BJ (cell line): ENCODE measurements around the gene PNKP. TPM values are rescaled to one million over a fixed set of nuclear protein-coding genes. Genes with fewer than 3 reads are reported as not detected.

ENCODE experiments used
- CTCF ChIA-PET: fragments of 350-600 bp; formaldehyde crosslinking; extraction: SDS; loops from one replicate; lab custom pipeline; 2021; ENCODE audit warnings: antibody characterized with exemption, inconsistent platforms; lab: Yijun Ruan, JAX
- POLR2A ChIA-PET: fragments of 300-600 bp; sonication (Branson Sonifier 250); formaldehyde crosslinking; extraction: SDS; loops from one replicate; lab custom pipeline; 2021; ENCODE audit warnings: antibody characterized with exemption; lab: Charles Lee
- DNase-seq: peaks from one replicate; pipeline ENCODE4 v3.0.0-alpha.2; 2011; ENCODE audit warnings: low read depth
- H3K27me3 ChIP-seq: 2 replicates; pipeline ENCODE4 v1.6.0; 2011; ENCODE audit warnings: low read length; ENCODE audit not compliant: control insufficient read depth, insufficient read depth
- H3K36me3 ChIP-seq: 2 replicates; pipeline ENCODE4 v1.5.1; 2011; ENCODE audit warnings: low read length; ENCODE audit not compliant: control insufficient read depth, insufficient read depth
- H3K4me3 ChIP-seq: 2 replicates; pipeline ENCODE4 v1.5.1; 2011; ENCODE audit warnings: low read depth, mild to moderate bottlenecking, control low read depth, low read length
- polyA plus RNA-seq: library from polyadenylated mRNA; depleted of rRNA; stranded (reverse); fragments of >200 nt; gene quantifications from 2 replicates; pipeline ENCODE4 v1.2.3, GENCODE V29; 2011
- TF ChIP-seq, protein P1 (sequence below): IDR thresholded peaks from 2 replicates; pipeline ENCODE4 v1.5.1; 2011; ENCODE audit warnings: low read depth, mild to moderate bottlenecking, control low read depth, inconsistent platforms, low read length, moderate library complexity; ENCODE audit not compliant: insufficient read depth

PNKP gene
- polyA plus RNA-seq, 1 experiment = 28.9 TPM

- H3K36me3 ChIP-seq = peaks cover 25% of the 10 kb centered on the region
- H3K27me3 ChIP-seq = no peaks in the 10 kb centered on the region
- ChIA-PET POLR2A (no interaction called here), CTCF (no interaction called here)
- no peak overlapping the region for H3K4me3 ChIP-seq
- no peak for DNase-seq
- TF ChIP-seq, protein P1, sequence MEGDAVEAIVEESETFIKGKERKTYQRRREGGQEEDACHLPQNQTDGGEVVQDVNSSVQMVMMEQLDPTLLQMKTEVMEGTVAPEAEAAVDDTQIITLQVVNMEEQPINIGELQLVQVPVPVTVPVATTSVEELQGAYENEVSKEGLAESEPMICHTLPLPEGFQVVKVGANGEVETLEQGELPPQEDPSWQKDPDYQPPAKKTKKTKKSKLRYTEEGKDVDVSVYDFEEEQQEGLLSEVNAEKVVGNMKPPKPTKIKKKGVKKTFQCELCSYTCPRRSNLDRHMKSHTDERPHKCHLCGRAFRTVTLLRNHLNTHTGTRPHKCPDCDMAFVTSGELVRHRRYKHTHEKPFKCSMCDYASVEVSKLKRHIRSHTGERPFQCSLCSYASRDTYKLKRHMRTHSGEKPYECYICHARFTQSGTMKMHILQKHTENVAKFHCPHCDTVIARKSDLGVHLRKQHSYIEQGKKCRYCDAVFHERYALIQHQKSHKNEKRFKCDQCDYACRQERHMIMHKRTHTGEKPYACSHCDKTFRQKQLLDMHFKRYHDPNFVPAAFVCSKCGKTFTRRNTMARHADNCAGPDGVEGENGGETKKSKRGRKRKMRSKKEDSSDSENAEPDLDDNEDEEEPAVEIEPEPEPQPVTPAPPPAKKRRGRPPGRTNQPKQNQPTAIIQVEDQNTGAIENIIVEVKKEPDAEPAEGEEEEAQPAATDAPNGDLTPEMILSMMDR = no peak
Measured at GRCh38 chr19:49840321-49840720, 27.1 kb downstream of the PNKP start.

DNA sequence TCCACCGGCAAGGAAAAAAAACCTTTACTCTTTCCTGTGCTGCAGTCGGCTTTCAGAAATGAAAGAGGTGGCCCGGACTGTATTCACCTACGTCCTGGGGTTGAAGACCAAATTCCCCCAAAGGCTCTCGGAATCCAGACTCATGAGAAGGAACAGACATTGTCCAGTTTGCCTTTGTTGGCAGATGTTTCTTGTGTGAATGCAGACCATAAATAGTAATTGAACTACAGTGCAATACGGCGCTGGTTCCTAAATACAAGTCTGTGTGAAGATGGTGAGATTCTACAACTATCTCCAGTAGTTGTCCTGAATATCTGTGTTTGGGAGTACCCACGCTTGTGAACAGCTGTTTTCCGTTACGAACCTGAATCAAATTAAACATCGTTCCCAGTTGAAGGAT, 27.7 kb downstream of the PNKP start:
- CTCF ChIA-PET = no interaction called here
- TF ChIP-seq, protein P1 = no peak
- Histone ChIP-seq H3K27me3 (no peaks in the 10 kb centered on the region), H3K36me3 (peaks cover 29% of the 10 kb centered on the region), H3K4me3 (no peak overlapping the region)
- no peak for DNase-seq
- POLR2A ChIA-PET = no interaction called here

DNA sequence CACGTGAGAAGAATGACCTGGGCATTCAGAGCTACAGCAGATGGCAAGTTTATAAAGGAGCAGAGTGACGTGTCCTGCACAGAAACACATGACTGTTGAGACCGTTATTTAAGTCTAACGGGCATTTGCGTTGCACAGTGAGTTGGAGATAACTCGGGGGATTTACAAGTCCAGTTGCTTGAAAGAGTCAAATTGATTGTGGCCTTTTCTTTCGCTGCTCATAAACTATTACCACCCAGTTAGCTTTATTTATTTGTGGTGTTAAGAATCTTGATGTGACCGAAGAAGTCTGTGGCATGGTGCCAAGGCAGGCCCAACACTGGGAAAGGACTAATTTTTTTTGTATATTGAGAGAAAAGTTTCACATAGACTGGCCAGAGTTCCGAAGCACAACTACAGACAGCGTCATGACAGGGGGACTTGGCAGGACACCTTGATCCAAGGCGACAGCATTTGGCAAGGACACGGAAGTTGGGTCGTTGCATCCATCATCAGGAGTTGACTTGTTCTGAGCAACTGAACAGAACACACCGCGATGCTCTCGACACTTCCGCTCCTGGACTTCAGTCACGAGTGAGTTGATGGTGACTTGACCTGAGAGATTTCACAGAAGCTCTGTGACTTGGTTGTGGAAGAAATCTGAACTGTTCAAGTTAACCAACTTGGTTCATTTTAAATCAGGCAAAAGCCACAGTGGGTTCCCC, 28.3 kb downstream of the PNKP start:
- ChIA-PET POLR2A (no interaction called here), CTCF (no interaction called here)
- Histone ChIP-seq H3K36me3 (peaks cover 30% of the 10 kb centered on the region), H3K4me3 (no peak overlapping the region), H3K27me3 (no peaks in the 10 kb centered on the region)
- DNase-seq = no peak
- TF ChIP-seq, protein P1 = no peak

DNA sequence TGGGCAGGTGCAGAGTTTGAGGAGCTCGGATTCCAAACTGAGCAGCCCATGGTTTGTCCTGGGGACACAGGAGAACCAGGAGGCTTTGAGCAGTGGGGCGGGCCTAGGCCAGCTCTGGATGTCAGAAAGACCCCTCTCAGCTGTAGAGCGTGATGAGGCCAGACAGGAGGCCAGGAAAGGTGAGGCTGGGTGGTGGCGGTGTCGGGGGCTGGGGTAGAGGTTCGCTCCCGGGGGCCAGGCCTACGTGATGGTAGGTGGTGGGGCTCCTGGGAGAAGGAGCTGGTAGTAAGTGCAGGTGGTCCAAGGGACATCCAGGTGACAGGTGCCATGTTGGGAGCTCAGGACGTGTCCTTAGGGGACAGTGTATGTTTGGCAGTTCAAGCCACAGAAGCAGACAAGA, 30.0 kb downstream of the PNKP start:
- H3K27me3 ChIP-seq = no peaks in the 10 kb centered on the region
- TF ChIP-seq, protein P1 = no peak
- POLR2A ChIA-PET = no interaction called here
- H3K4me3 ChIP-seq = no peak overlapping the region
- CTCF ChIA-PET = no interaction called here
- H3K36me3 ChIP-seq = peaks cover 34% of the 10 kb centered on the region
- no peak for DNase-seq

- TF ChIP-seq, protein P1 = no peak
- POLR2A ChIA-PET = no interaction called here
- CTCF ChIA-PET = no interaction called here
- H3K4me3 ChIP-seq = no peak overlapping the region
- peaks cover 39% of the 10 kb centered on the region for H3K36me3 ChIP-seq
- H3K27me3 ChIP-seq = no peaks in the 10 kb centered on the region
- DNase-seq = no peak
Measured at GRCh38 chr19:49837009-49837310, 30.4 kb downstream of the PNKP start.
